Measurements from ENCODE around the gene PLGLB2. TPM values are rescaled to one million over a fixed set of nuclear protein-coding genes. Genes with fewer than 3 reads are reported as not detected.

PLGLB2 gene
- total RNA-seq = not detected in 2 replicates

GRCh38 chr2:87747791-87748190 lies at the start of gene PLGLB2:
Gene PLGLB2 (plus strand): TSS chr2:87748087. CDS start chr2:87748154, 67 bp downstream.

Other genes starting within 250 kb of the PLGLB2 start
- 2.3 TPM in 1 of 2 replicates, not detected in the other for gene RGPD2, start 77.7 kb downstream of the PLGLB2 start, total RNA-seq